MM.1S (cell line): ENCODE results near the gene PRKAR1B.

Experiments used
- CTCF ChIP-seq: fragments of 300-600 bp; sonication (generic); IDR thresholded peaks from 2 replicates; pipeline ENCODE4 v1.5.1; 2016; ENCODE audit warnings: antibody characterized with exemption, low read length, mixed read lengths
- EZH2 ChIP-seq: fragments of 300-600 bp; sonication (generic); optimal IDR thresholded peaks from 2 replicates; pipeline ENCODE3; 2017; ENCODE audit warnings: low read depth, mild to moderate bottlenecking, antibody characterized with exemption, low read length, mixed read lengths

GRCh38 chr7:756231-756927, 29.3 kb upstream of the PRKAR1B start:
- no peak for TF ChIP-seq CTCF
- no peak for TF ChIP-seq EZH2
